HepG2 (cell line): Measurements from ENCODE around the gene MYO6. TPM values are rescaled to one million over a fixed set of nuclear protein-coding genes. Genes with fewer than 3 reads are reported as not detected.

Experiments
- ATAC-seq: fragments of 200-7000 bp; cut with Tn5 transposase; 3 replicates; pipeline ENCODE4 v1.9.1; 2020; ENCODE audit warnings: mild to moderate bottlenecking, moderate library complexity
- BruUV-seq: library from RNA; stranded (reverse); fragments of 400-500 nt; replicated peaks from 2 replicates; lab custom pipeline; 2021; lab: Mats Ljungman, UMichigan
- CTCF ChIA-PET: fragments of 300-600 bp; formaldehyde crosslinking; extraction: SDS; loops from one replicate; lab custom pipeline; 2021; ENCODE audit warnings: low total read pairs, inconsistent platforms, low intra/inter-chr PET ratio; lab: Yijun Ruan, JAX
- POLR2A ChIA-PET: fragments of 350-600 bp; sonication (Branson Sonifier 250); formaldehyde crosslinking; loops from one replicate; lab custom pipeline; 2020; ENCODE audit warnings: antibody characterized with exemption, inconsistent platforms; lab: Yijun Ruan, JAX
- DNase-seq: peaks from one replicate; pipeline ENCODE4 v3.0.0-alpha.2; 2015; ENCODE audit warnings: low spot score
- FAIRE-seq: peaks from 3 replicates; lab custom pipeline; 2011; peaks lifted over from hg19 to GRCh38; lab: Jason Lieb, UNC
- H2AFZ ChIP-seq: one replicate; pipeline ENCODE4 v1.6.1; 2011; ENCODE audit warnings: low read length, inconsistent platforms
- H3K27ac ChIP-seq: fragments of 300-600 bp; 3 replicates; pipeline ENCODE4 v1.8.0; 2011; ENCODE audit warnings: mixed run types, mild to moderate bottlenecking, mixed read lengths, low read length, inconsistent platforms; ENCODE audit not compliant: insufficient read depth; ENCODE audit errors: extremely low read length
- H3K27me3 ChIP-seq, 2 experiments: fragments of 200-600 bp in 1 of 2; 2 replicates in 1 of 2; 3 replicates in 1 of 2; pipeline versions ENCODE4 v1.6.0 to v1.8.0; 2011; ENCODE audit warnings: low read length in 2 of 2, mild to moderate bottlenecking in 2 of 2, moderate library complexity in 2 of 2, inconsistent platforms in 1 of 2; ENCODE audit not compliant: insufficient read depth in 2 of 2, control insufficient read depth in 1 of 2
- H3K36me3 ChIP-seq, 2 experiments: fragments of 200-600 bp in 1 of 2; replicated peaks in 1 of 2; 2 replicates in 1 of 2; 3 replicates in 1 of 2; pipeline versions ENCODE4 v1.5.1 to v1.8.0; 2011; ENCODE audit warnings: low read length in 2 of 2, inconsistent platforms in 1 of 2; ENCODE audit not compliant: insufficient read depth in 2 of 2, control insufficient read depth in 1 of 2
- H3K4me1 ChIP-seq: 2 replicates; pipeline ENCODE4 v1.5.1; 2012; ENCODE audit warnings: low read length, inconsistent platforms; ENCODE audit not compliant: insufficient read depth
- H3K4me2 ChIP-seq: 2 replicates; pipeline ENCODE4 v1.6.0; 2011; ENCODE audit warnings: low read depth, low read length, inconsistent platforms
- H3K4me3 ChIP-seq, 3 experiments: fragments of 200-600 bp in 1 of 3; sonication (generic), shearing (Covaris generic) in 1 of 3; replicated peaks in 1 of 3; 2 replicates each; pipeline ENCODE4 v1.5.1; 2011 to 2016; ENCODE audit warnings: low read length in 3 of 3, inconsistent platforms in 2 of 3, low read depth in 2 of 3, mild to moderate bottlenecking in 2 of 3, control low read depth in 1 of 3, mixed read lengths in 1 of 3; ENCODE audit not compliant: insufficient read depth in 1 of 3
- H3K79me2 ChIP-seq: one replicate; pipeline ENCODE4 v1.6.1; 2011; ENCODE audit warnings: low read length, inconsistent platforms; ENCODE audit not compliant: insufficient read depth
- H3K9ac ChIP-seq: 2 replicates; pipeline ENCODE4 v1.6.0; 2011; ENCODE audit warnings: mild to moderate bottlenecking, low read depth, low read length, inconsistent platforms; ENCODE audit not compliant: insufficient read depth
- H3K9me3 ChIP-seq: 2 replicates; pipeline ENCODE4 v1.5.1; 2012; ENCODE audit warnings: mild to moderate bottlenecking, low read length
- H4K20me1 ChIP-seq: 2 replicates; pipeline ENCODE4 v1.6.0; 2011; ENCODE audit warnings: inconsistent platforms, mild to moderate bottlenecking, low read length, moderate library complexity; ENCODE audit not compliant: insufficient read depth
- JUNB ChIP-seq: sonication (generic); formaldehyde crosslinking; IDR thresholded peaks from 2 replicates; pipeline ENCODE4 v1.8.0; 2022; ENCODE audit warnings: missing genetic modification reagents, mild to moderate bottlenecking, borderline replicate concordance
- MTA3 ChIP-seq: sonication (generic); formaldehyde crosslinking; IDR thresholded peaks from 2 replicates; pipeline ENCODE4 v1.4.0; 2020; ENCODE audit warnings: missing genetic modification reagents
- SIN3B ChIP-seq: fragments of 150-350 bp; IDR thresholded peaks from 2 replicates; pipeline ENCODE4 v1.6.1; 2014; ENCODE audit warnings: low read length
- ZNF672 ChIP-seq: sonication (generic); formaldehyde crosslinking; IDR thresholded peaks from 2 replicates; pipeline ENCODE4 v1.8.1; 2022; ENCODE audit warnings: missing genetic modification reagents
- ZNF891 ChIP-seq: sonication (generic); formaldehyde crosslinking; IDR thresholded peaks from 2 replicates; pipeline ENCODE4 v1.5.0; 2020; ENCODE audit warnings: mild to moderate bottlenecking, missing genetic modification reagents
- WGBS: methylation state at CpG from one replicate; pipeline ENCODE4 v1.1.6; 2017; ENCODE audit warnings: low lambda C conversion rate; 5-methylcytosine and 5-hydroxymethylcytosine counted together
- in situ Hi-C: cut with HindIII; loops from 2 replicates; pipeline ENCODE4 v1.10.0; 2017; ENCODE audit warnings: low pct_unique_long_range_greater_than_20kb; ENCODE audit not compliant: extremely low pct_ligation_motif_present
- intact Hi-C: fragments of 100-400 bp; cut with micrococcal nuclease; formaldehyde crosslinking; loops from one replicate; pipeline ENCODE4 v1.10.0; 2022; ENCODE audit not compliant: unreplicated experiment
- polyA plus RNA-seq, 8 experiments: library from polyadenylated mRNA; depleted of rRNA in 3 of 8; stranded (reverse) in 7 of 8; unstranded in 1 of 8; fragments of >200 nt; fragmentation: Illumina TruSeq in 4 of 8; extraction: Trizol in 4 of 8; gene quantifications; 2 replicates each; pipeline versions ENCODE4 v1.2.1 to v1.2.3, GENCODE V29; 2011 to 2016; ENCODE audit warnings: low read depth in 4 of 8, missing spikeins in 1 of 8, mixed read lengths in 1 of 8; ENCODE audit not compliant: insufficient read depth in 1 of 8
- total RNA-seq, 5 experiments: library from RNA; depleted of rRNA; stranded (reverse); fragments of >200 nt; fragmentation: Illumina TruSeq; extraction: Trizol; gene quantifications; 2 replicates each; pipeline ENCODE4 v1.2.3, GENCODE V29; 2016; ENCODE audit warnings: low read depth in 1 of 5
- TF ChIP-seq, protein P1 (sequence below): sonication (generic); formaldehyde crosslinking; IDR thresholded peaks from 2 replicates; pipeline ENCODE4 v1.4.0; 2020; ENCODE audit warnings: missing genetic modification reagents

MYO6 gene
- total and polyA plus RNA-seq, 2 of the 13 experiments (the other 11 are each of a cell fraction or from before 2014, with no cell fraction given): 5.4 to 7.5 TPM

- H3K27me3 ChIP-seq: no peaks in the 10 kb centered on the region
- intact Hi-C loops (no loop called here), in situ Hi-C loops (no loop called here)
- WGBS: 94% methylated on average over 2 of the region's 2 CpGs
- no peaks in the 10 kb centered on the region for H4K20me1 ChIP-seq
- H3K4me1 ChIP-seq: no peaks in the 10 kb centered on the region
- H2AFZ ChIP-seq: no peak overlapping the region
- H3K36me3 ChIP-seq: peaks cover 0 to 2% of the 10 kb centered on the region in 2 experiments; a peak in 1 of 5 replicates
- H3K9ac ChIP-seq: no peak overlapping the region
- BruUV-seq: no TSS peak
- ATAC-seq (no peak), DNase-seq (no peak), FAIRE-seq (no peak)
- no peaks in the 10 kb centered on the region for H3K79me2 ChIP-seq
- H3K4me3 ChIP-seq: no peak overlapping the region
- H3K27ac ChIP-seq: no peak overlapping the region
- CTCF ChIA-PET: no interaction called here
- no peak for TF ChIP-seq MTA3 (CRISPR knock-in tag)
- TF ChIP-seq JUNB: no peak
- no peak for TF ChIP-seq ZNF672
- TF ChIP-seq ZNF891 (CRISPR knock-in tag): no peak
- TF ChIP-seq SIN3B: no peak
- POLR2A ChIA-PET: no interaction called here
- no peaks in the 10 kb centered on the region for H3K9me3 ChIP-seq
- H3K4me2 ChIP-seq: no peak overlapping the region
Observed at GRCh38 chr6:75864446-75864845, 115.4 kb downstream of the MYO6 start.

GRCh38 chr6:75870389-75870788, 121.3 kb downstream of the MYO6 start:
- no TSS peak for BruUV-seq
- H3K4me1 ChIP-seq: no peaks in the 10 kb centered on the region
- ChIA-PET POLR2A (no interaction called here), CTCF (no interaction called here)
- in situ Hi-C loops (no loop called here), intact Hi-C loops (no loop called here)
- no peaks in the 10 kb centered on the region for H4K20me1 ChIP-seq
- 90% methylated on average over 1 of the region's 1 CpG for WGBS
- H3K4me3 ChIP-seq: no peak overlapping the region
- H3K27me3 ChIP-seq: no peaks in the 10 kb centered on the region
- TF ChIP-seq, protein P1, sequence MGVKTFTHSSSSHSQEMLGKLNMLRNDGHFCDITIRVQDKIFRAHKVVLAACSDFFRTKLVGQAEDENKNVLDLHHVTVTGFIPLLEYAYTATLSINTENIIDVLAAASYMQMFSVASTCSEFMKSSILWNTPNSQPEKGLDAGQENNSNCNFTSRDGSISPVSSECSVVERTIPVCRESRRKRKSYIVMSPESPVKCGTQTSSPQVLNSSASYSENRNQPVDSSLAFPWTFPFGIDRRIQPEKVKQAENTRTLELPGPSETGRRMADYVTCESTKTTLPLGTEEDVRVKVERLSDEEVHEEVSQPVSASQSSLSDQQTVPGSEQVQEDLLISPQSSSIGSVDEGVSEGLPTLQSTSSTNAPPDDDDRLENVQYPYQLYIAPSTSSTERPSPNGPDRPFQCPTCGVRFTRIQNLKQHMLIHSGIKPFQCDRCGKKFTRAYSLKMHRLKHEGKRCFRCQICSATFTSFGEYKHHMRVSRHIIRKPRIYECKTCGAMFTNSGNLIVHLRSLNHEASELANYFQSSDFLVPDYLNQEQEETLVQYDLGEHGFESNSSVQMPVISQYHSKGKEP: no peak
- DNase-seq (no peak), FAIRE-seq (no peak), ATAC-seq (no peak)
- H3K9ac ChIP-seq: no peak overlapping the region
- H3K36me3 ChIP-seq: no peaks in the 10 kb centered on the region; a peak in 2 of 5 replicates
- no peaks in the 10 kb centered on the region for H3K9me3 ChIP-seq
- no peak overlapping the region for H3K27ac ChIP-seq
- H3K79me2 ChIP-seq: no peaks in the 10 kb centered on the region
- H3K4me2 ChIP-seq: no peak overlapping the region
- no peak overlapping the region for H2AFZ ChIP-seq
